GM19193 (cell line): ENCODE data around the gene VMP1.

ENCODE experiments used
- POLR2A ChIP-seq: IDR thresholded peaks from 4 replicates; pipeline ENCODE4 v1.6.1; 2011; ENCODE audit not compliant: insufficient read depth, insufficient read length; ENCODE audit errors: extremely low read depth

VMP1 gene

DNA sequence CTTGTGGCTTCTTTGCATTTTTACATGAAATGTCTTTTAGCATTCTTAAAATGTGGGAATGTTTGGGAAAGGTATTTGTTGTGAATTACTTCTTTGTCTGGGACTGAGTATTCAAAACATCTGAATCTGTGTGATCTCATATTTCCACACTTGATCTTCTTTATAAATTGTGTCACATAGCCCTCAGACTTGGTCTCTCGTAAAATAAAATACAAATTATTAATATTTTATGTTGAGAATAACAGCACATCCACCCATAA, 103.4 kb downstream of the VMP1 start:
- TF ChIP-seq POLR2A: no peak

- TF ChIP-seq POLR2A: no peak
Observed at GRCh38 chr17:59811209-59811608, 103.8 kb downstream of the VMP1 start.

DNA sequence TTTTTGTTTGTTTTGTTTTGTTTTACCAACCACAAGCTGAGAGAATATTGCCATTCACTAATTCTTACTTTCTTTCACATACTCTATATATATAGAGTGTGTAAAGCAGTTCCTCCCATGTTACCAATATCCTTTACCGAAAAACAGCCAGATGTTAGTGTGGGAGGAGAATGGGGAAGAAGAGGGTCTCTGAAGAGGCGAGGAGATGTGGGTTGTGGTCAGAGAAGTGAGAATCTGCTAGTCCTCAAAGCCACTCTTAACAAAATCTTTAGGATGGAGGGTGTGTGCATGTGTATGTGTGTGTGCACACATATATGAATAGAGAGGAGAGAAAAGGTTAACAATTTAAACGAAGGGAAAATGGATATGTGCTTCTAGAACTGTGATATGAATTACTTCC, 104.7 kb downstream of the VMP1 start:
- TF ChIP-seq POLR2A: no peak

GRCh38 chr17:59814276-59814675, 106.8 kb downstream of the VMP1 start:
- TF ChIP-seq POLR2A: no peak

DNA sequence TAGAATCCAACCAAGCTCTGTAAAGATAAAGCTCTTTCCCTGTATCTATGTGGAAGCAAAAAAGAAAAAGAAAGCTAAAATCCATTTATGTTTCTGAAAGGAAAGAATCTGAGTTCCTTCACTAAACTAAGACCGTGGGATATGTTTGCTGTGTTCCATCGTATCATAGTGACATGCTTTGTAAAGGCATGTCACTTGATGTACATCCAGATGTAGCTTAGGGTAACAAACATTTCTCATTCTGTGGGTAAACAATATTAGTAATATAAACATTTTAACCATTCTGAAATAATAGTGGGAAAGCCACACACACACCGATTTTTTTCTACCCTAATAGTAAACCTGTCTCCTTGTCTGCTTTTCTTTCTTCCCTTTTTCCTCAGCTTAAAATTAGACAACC, 107.2 kb downstream of the VMP1 start:
- no peak for TF ChIP-seq POLR2A

DNA sequence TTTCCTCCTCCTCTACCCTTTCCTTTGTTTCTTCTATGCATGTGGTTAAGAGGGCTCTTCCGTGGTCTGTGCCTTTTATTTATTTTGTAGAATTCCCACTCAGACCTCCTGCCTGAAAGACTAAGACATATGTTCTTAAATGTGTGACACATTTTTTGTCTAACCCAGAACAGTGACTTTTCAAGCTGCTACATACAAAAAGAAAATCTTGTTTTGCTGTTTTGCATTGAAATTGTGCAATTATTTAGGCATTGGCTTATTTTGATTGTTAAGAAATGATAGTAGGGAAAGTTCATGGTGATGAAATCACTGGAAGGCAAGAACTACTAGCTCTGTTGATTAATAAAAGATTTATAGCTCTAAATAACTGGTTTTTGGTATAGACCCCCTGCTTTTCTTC, 108.5 kb downstream of the VMP1 start:
- no peak for TF ChIP-seq POLR2A

DNA sequence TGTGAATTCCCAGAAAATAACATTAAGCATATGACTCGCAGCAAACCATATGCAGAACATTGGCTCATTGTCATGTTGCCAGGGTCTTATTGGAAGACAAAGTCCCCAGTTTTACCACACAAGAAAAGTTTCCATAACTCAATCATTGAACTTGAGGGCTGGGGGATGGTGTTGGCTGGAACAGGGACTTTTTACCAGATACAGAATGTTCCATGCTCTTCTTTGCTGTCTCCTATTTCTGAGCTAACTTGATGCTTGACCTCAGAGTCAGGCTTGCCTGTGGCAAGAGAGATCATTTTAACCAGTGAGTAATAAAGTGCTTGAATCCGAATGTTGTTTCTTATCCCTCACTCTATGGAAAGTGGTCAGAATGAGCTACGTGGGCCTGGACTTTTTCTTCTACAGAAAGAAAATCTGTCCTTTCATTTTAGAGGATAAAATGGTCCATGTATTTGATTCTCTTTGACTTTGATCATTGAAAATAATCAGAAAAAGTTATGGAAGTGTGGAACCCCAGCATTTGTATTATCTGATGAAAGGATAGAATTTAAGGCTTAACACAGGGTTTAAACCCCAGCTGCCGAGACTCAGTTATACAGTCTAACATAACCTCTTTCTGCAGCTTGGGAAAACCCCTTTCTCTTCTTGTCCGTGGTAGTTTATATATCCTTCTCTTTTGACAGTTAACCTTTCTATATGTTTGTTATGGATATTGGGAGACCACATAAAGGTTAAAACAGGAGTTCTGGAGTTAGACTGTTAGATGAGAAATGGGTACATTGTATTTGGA, 118.3 kb downstream of the VMP1 start:
- TF ChIP-seq POLR2A: no peak

DNA sequence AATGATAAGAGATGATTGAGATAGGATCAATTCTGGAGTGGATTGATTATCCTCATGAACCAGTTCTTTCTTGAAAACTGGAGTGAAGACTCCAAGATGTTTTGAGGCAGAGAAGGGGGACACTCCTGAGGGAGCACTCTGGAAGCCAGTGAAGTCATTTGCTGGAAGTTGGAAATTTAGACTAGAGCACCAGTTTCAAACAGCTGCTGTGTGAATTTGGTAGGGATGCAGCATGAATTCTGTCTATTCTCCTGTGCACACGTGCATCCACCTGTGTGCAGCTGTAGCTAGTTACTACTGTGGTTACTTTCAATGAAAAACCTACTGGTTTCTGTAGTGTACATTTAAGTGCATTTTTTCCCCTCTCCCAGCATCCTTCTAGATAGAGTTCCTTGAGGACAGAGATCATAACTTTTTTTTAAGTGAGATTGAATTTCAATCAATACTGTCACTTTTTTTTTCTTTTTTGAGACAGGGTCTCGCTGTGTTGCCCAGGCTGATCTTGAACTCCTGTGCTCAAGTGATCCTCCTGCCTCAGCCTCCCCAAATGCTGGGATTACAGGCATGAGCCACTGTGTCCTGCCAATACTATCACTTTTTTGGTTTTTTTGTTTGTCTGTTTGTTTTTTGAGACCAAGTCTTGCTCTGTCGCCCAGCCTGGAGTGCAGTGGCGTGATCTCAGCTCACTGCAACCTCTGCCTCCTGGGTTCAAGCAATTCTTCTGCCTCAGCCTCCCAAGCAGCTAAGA, 119.4 kb downstream of the VMP1 start:
- no peak for TF ChIP-seq POLR2A

GRCh38 chr17:59827721-59828477, 120.4 kb downstream of the VMP1 start:
- peak; percentile 60 for TF ChIP-seq POLR2A

- TF ChIP-seq POLR2A: no peak
Observed at GRCh38 chr17:59828478-59828760, 121.0 kb downstream of the VMP1 start.

DNA sequence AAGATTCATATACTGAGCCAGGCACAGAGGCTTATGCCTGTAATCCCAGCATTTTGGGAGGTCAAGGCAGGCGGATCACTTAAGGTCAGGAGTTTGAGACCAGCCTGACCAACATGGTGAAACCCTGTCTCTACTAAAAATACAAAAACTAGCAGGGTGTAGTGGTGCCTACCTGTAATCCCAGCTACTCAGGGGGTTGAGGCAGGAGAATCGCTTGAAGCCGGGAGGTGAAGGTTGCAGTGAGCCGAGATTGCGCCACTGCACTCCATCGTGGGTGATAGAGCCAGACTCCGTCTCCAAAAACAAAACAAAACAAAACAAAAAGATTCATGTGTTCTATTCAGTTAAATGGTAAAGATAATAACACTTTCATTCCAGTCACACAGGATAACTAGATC, 121.4 kb downstream of the VMP1 start:
- peak; percentile 28 for TF ChIP-seq POLR2A

DNA sequence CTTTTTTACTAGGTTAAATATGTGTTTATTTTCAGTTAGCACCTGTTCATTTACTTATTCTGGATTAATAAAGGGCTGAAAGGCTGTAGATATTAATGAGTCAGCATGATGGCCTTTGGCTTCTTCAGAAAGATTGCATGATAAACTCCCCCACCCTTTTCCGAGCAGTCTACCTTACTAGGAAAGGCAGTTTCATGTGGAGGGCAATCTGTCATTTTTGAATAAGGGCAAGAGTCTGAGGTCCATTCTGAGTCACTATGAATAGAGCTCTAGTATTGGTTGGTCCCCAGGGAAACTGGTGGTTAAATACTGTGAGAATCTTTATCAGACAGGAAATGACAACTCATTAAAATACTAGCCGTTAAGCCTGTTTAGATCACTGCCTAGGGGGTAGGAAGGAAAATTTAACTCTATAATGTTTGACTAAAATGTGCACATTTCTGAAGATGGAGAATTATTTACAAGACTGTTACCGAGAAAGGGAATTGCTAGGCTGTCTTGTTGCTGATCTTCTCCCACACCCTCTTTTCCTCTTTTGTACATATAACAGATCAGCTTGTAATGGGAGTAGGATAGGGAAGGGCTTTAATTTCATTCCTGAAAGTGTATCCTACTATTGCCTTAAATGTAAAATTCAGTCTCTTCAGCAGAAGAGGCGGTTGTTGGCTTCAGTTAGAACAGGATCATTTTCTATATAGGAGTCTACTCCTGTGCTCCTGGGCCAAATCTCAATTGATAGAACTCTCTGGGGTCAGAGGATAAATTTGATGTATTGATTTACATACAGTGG, 122.0 kb downstream of the VMP1 start:
- TF ChIP-seq POLR2A: no peak

DNA sequence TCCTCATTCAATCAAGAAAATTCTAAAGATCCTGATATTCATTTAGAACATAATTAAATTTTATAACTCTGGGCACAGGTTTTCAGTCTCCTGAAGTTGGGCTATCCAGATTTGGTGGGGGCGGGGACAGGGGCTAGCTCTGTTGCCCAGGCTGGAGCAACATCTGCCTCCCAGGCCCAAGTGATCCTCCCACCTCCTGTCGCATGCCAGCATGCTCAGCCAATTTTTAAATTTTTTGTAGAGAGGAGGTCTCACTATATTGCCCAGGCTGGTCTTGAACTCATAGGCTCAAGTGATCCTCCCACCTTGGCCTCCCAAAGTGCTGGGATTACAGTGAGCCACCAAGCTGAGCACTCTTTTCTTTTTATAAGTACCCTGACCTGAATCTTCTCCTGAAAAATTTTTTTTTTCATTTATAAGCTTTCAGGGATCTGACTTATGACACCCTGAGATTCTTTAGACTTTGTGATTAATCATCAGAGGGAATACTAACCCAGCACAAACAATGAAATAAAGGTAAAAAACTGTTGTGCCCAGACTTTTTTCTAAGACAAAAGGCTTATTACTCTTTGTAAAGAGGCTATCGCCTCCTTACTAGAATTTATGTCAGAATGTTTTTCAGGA, 122.7 kb downstream of the VMP1 start:
- TF ChIP-seq POLR2A: no peak

GRCh38 chr17:59830846-59831486, 123.5 kb downstream of the VMP1 start:
- TF ChIP-seq POLR2A: no peak

- no peak for TF ChIP-seq POLR2A
Observed at GRCh38 chr17:59832883-59833379, 125.5 kb downstream of the VMP1 start.
